ENCODE measurements around the gene CCNE1.

GRCh38 chr19:29779921-29780320 is 31.9 kb upstream of the CCNE1 start:
- no peak for TF ChIP-seq POLR2A (IDR thresholded peaks at IDR 0.05)
- TF ChIP-seq, protein P1, sequence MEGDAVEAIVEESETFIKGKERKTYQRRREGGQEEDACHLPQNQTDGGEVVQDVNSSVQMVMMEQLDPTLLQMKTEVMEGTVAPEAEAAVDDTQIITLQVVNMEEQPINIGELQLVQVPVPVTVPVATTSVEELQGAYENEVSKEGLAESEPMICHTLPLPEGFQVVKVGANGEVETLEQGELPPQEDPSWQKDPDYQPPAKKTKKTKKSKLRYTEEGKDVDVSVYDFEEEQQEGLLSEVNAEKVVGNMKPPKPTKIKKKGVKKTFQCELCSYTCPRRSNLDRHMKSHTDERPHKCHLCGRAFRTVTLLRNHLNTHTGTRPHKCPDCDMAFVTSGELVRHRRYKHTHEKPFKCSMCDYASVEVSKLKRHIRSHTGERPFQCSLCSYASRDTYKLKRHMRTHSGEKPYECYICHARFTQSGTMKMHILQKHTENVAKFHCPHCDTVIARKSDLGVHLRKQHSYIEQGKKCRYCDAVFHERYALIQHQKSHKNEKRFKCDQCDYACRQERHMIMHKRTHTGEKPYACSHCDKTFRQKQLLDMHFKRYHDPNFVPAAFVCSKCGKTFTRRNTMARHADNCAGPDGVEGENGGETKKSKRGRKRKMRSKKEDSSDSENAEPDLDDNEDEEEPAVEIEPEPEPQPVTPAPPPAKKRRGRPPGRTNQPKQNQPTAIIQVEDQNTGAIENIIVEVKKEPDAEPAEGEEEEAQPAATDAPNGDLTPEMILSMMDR (IDR thresholded peaks at IDR 0.05) = no peak
